Measurements from ENCODE around the gene C1orf35. TPM values are rescaled to one million over a fixed set of nuclear protein-coding genes. Genes with fewer than 3 reads are reported as not detected.

C1orf35 gene
- total RNA-seq, 2 experiments from 2014 or later, result 17.8 to 18.9 TPM

DNA sequence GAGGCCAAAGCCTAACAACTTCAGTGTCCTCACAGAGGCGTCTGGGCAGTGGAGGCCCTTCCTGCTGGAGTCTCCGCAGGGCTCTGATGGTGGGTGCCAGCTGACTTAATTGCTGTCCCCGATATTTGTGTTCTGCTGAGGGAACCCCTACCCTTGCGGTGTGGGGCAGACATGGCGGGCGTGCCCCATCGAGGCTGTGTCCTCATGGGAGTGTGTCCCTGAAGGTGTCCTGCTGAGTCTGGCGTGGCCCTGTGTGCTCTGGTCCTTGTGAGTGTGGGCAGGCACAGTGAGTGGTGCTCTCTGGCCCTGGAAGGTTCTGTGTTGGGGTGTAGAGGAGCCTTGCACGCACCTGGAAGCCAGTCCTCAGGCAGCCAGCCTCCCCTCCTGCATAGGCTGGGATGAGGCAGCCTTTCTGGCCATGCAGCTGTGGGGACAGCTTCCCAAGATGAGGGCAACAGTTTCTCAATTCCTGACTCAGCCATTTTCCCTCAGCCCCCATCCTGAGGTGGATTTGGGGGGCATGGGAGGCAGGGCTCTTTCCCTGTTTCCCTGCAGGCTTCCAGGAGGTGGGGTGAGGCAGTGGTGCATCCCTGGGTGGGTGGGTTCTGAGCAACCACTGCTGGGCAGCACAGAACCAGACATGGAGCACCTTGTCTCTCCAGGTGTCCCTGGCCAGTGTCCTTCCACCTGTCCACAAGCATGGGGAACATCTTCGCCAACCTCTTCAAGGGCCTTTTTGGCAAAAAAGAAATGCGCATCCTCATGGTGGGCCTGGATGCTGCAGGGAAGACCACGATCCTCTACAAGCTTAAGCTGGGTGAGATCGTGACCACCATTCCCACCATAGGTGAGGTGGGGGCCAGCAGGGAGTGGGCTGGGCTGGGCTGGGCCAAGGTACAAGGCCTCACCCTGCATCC, 6.5 kb downstream of the C1orf35 start:
- H3K4me1 Mint-ChIP-seq, result peaks cover 26% of the 10 kb centered on the region
- POLR2A ChIA-PET, result no interaction called here
- H3K27ac Mint-ChIP-seq, result no peak overlapping the region
- H3K27me3 Mint-ChIP-seq, result no peaks in the 10 kb centered on the region
- peaks cover 21% of the 10 kb centered on the region for H3K9me3 Mint-ChIP-seq
- CTCF ChIA-PET, result no interaction called here
- no peak overlapping the region for H3K4me3 Mint-ChIP-seq
- no peak for DNase-seq
- H3K36me3 Mint-ChIP-seq (ENCODE audit: low read depth), result peaks cover 69% of the 10 kb centered on the region

DNA sequence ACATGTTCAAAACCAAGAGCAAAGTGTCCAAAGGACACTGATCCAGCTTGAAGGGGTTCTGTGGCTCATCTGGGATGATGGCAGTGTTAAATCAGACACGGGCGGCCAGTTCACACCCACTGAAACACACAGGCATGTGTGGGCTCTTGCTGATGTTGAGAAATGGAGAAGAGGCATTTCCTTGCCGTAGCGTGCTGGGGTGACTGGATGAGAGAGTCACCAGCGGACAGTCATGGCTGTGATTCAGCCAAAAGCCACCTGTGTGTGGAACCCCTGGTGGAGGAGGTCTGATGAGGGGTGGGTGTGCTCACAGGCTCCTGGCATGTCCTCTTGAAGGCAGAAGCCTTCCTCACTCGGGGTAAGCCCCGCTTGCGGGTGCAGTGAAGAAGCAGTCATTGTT, 7.2 kb downstream of the C1orf35 start:
- POLR2A ChIA-PET, result no interaction called here
- DNase-seq, result no peak
- CTCF ChIA-PET, result no interaction called here
- no peak overlapping the region for H3K27ac Mint-ChIP-seq
- H3K4me1 Mint-ChIP-seq, result peaks cover 26% of the 10 kb centered on the region
- H3K27me3 Mint-ChIP-seq, result no peaks in the 10 kb centered on the region
- peaks cover 77% of the 10 kb centered on the region for H3K36me3 Mint-ChIP-seq (ENCODE audit: low read depth)
- peaks cover 21% of the 10 kb centered on the region for H3K9me3 Mint-ChIP-seq
- H3K4me3 Mint-ChIP-seq, result no peak overlapping the region

DNA sequence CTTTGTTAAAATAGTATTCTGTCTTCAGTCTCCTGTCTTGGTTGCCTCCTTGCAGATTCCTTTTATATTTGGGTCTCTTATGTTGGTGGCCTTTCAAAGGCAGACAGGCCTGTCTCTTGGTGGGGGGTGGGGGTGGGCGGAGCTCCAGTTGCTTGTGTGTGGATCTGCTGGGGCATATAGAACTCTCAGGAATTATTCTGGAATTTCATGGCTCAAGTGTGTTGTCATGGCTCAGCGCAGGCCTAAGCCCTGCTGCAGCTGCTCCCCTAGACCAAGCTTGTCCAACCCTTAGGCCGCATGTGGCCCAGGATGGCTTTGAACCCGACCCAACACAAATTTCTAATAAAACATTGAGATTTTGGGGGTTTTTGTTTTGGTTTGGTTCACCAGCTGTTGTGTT, 8.0 kb downstream of the C1orf35 start:
- ChIA-PET POLR2A (interaction anchor here (0.8 to 1.7 kb wide), 2 partner anchors 11 to 13 kb away, joined by 3 read pairs; partner anchors contain the start of gene ARF1), CTCF (no interaction called here)
- Mint-ChIP-seq H3K27me3 (no peaks in the 10 kb centered on the region), H3K4me1 (peaks cover 32% of the 10 kb centered on the region), H3K27ac (no peak overlapping the region), H3K9me3 (peaks cover 21% of the 10 kb centered on the region), H3K4me3 (no peak overlapping the region), H3K36me3 (ENCODE audit: low read depth) (peaks cover 84% of the 10 kb centered on the region)
- no peak for DNase-seq

GRCh38 chr1:228094432-228095016, 8.6 kb downstream of the C1orf35 start:
- POLR2A ChIA-PET, result interaction anchor here (0.8 to 1.7 kb wide), 2 partner anchors 10 to 12 kb away, joined by 3 read pairs; partner anchors contain the start of gene ARF1
- Mint-ChIP-seq H3K4me3 (no peak overlapping the region), H3K4me1 (peaks cover 38% of the 10 kb centered on the region), H3K9me3 (peaks cover 21% of the 10 kb centered on the region), H3K27me3 (no peaks in the 10 kb centered on the region), H3K27ac (no peak overlapping the region), H3K36me3 (ENCODE audit: low read depth) (peaks cover 87% of the 10 kb centered on the region)
- CTCF ChIA-PET, result no interaction called here
- no peak for DNase-seq

- no peak overlapping the region for H3K27ac Mint-ChIP-seq
- H3K27me3 Mint-ChIP-seq, result no peaks in the 10 kb centered on the region
- H3K4me1 Mint-ChIP-seq, result peaks cover 50% of the 10 kb centered on the region
- CTCF ChIA-PET, result no interaction called here
- no peak for DNase-seq
- no peak overlapping the region for H3K4me3 Mint-ChIP-seq
- H3K36me3 Mint-ChIP-seq (ENCODE audit: low read depth), result peaks cover 86% of the 10 kb centered on the region
- POLR2A ChIA-PET, result interaction anchor here (0.6 to 1.7 kb wide), 3 partner anchors 10 to 72 kb away, joined by 3 to 4 read pairs (median 3); partner anchors contain the start of gene ARF1
- peaks cover 21% of the 10 kb centered on the region for H3K9me3 Mint-ChIP-seq
These were observed 9.8 kb downstream of the C1orf35 start for GRCh38 chr1:228093050-228093906.

DNA sequence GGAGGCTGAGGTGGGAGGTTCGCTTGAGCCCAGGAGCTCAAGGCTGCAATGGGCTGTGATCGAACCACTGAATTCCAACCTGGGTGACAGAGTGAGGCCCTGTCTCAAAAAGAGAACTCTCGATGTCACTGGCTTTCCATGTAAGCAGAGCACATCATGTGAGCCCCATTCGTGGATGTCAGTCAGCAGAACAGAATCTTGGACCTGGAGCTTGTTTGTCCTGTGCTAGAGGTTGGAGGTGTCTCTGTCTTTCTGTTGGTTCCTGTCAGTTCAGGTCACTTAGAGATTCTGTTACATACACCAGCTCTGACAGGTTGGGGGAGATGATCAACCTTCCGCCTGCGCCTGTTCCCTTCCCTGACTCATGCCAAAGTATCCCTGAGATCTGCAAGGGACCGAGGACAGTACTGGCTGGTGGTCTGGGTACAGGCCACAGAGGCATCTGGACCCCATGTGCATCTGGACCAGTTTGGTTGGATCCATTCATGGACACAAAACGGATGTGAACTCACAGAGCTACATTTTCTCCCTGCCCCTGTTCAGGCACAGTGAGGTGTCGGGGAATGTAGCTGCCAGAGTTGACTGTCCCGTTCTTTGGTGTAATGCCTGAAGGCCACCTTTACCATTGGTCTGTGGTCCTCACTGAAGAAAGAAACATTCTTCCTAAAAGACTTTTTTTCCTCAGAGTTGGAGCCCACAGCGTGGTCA, 10.6 kb downstream of the C1orf35 start:
- no peak overlapping the region for H3K4me3 Mint-ChIP-seq
- peaks cover 21% of the 10 kb centered on the region for H3K9me3 Mint-ChIP-seq
- ChIA-PET CTCF (no interaction called here), POLR2A (interaction anchor here (0.6 to 3.2 kb wide), 5 partner anchors 9 to 73 kb away, joined by 3 to 17 read pairs (median 4); partner anchors contain the start of gene ARF1)
- H3K27ac Mint-ChIP-seq, result no peak overlapping the region
- no peak for DNase-seq
- H3K27me3 Mint-ChIP-seq, result no peaks in the 10 kb centered on the region
- peaks cover 58% of the 10 kb centered on the region for H3K4me1 Mint-ChIP-seq
- H3K36me3 Mint-ChIP-seq (ENCODE audit: low read depth), result peaks cover 86% of the 10 kb centered on the region

DNA sequence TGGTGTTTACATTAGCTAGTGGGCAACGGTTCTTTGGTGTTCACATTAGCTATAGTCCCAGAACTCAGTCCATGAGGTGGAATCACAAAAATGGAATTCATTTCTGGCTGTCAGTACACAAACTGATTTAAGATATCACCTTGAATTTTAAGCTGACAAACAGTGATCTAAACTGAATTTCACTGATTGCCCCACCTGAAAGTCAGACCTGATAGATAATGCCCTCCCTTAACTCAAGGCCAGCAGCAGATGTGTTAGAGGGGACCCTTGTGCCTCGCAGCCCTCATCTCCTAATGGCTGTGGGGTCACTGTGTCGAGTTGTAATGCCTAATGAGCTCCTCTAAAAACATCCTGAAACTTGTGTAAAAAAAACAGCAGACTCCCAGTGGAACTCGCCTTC, 12.0 kb downstream of the C1orf35 start:
- Mint-ChIP-seq H3K27ac (no peak overlapping the region), H3K4me3 (no peak overlapping the region), H3K27me3 (no peaks in the 10 kb centered on the region), H3K4me1 (peaks cover 69% of the 10 kb centered on the region), H3K9me3 (peaks cover 21% of the 10 kb centered on the region), H3K36me3 (ENCODE audit: low read depth) (peaks cover 86% of the 10 kb centered on the region)
- ChIA-PET CTCF (interaction anchor here (1.5 kb wide), 1 partner anchor 92 kb away, joined by 3 read pairs; no protein-coding TSS in a partner anchor), POLR2A (interaction anchor here (0.9 to 3.2 kb wide), 6 partner anchors 9 to 315 kb away, joined by 3 to 17 read pairs (median 4); partner anchors contain the start of genes ARF1 and MRPL55)
- DNase-seq, result no peak

DNA sequence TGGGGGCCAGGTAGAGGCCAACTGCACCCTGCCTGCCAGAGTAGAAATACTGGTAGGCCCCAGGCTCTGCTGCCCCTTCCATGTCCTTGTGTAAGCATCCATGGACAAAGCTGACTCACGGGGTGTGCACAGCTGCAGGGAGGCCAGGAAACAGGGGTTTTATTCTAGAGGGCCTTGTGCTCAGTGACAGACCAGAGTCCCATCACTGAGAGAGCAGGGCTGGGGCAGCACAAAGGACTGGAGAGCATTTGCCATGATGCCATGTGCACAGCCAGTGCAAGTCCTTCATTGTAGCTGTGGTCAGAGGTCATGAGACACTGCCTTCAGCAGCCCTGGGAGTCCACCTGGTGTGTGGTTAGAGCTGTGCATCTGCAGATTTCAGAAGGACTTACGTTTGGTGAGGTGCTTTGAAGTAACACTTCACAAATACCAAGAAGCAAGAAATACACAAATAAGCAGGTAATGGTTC, 12.5 kb downstream of the C1orf35 start:
- H3K36me3 Mint-ChIP-seq (ENCODE audit: low read depth), result peaks cover 84% of the 10 kb centered on the region
- H3K27me3 Mint-ChIP-seq, result no peaks in the 10 kb centered on the region
- ChIA-PET POLR2A (interaction anchor here (0.9 to 3.2 kb wide), 6 partner anchors 8 to 315 kb away, joined by 3 to 17 read pairs (median 4); partner anchors contain the start of genes ARF1 and MRPL55), CTCF (interaction anchor here (1.5 kb wide), 1 partner anchor 91 kb away, joined by 3 read pairs; no protein-coding TSS in a partner anchor)
- H3K4me1 Mint-ChIP-seq, result peaks cover 69% of the 10 kb centered on the region
- no peak overlapping the region for H3K4me3 Mint-ChIP-seq
- H3K9me3 Mint-ChIP-seq, result peaks cover 20% of the 10 kb centered on the region
- DNase-seq, result no peak
- no peak overlapping the region for H3K27ac Mint-ChIP-seq

DNA sequence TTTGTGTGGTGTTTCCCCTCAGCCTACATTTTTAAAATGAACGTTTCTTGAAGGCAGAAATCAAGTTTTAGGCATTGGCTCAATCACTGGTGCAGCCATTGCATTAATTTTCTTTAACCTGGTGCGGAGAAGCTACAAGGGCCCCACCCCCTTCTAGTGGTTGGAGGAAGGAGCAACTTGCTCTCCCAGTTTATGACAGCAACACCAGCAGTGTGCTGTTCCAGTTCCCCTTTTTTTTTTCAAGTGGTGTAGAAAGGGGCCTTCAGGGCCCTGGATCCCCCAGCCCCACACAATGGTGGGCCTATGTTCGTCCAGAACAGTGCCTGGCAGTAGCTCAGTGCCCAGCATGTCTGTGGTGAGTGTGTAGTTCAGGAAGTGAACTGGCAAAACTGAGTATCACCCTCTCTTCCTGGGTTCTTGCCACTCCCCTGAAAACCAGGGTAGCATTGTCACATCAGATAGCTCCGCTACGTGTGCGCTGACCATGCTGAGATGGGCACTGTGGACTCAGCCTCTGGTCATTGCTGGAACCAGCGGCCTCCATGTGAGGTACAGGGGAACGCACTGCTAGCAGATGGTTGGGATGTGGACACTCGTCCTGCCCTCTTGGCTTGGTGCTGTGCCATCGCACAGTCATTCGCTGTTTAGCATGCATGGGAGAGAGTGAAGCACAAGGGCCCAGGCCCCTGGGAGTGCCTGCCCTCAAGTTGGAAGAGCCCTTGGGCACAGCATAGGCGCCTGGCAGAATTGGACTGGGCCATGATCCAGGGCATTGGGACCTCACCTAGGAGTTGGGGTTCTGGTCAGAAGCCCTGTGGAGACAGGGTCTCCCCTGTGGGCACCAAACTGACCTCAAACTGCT, 13.4 kb downstream of the C1orf35 start:
- H3K4me3 Mint-ChIP-seq, result no peak overlapping the region
- ChIA-PET POLR2A (interaction anchor here (1.3 to 3.2 kb wide), 6 partner anchors 7 to 316 kb away, joined by 3 to 17 read pairs (median 4); partner anchors contain the start of genes ARF1 and MRPL55), CTCF (interaction anchor here (1.5 kb wide), 1 partner anchor 90 kb away, joined by 3 read pairs; no protein-coding TSS in a partner anchor)
- DNase-seq, result no peak
- peak overlapping the region; percentile 54 for H3K27ac Mint-ChIP-seq
- peaks cover 84% of the 10 kb centered on the region for H3K36me3 Mint-ChIP-seq (ENCODE audit: low read depth)
- H3K27me3 Mint-ChIP-seq, result no peaks in the 10 kb centered on the region
- peaks cover 74% of the 10 kb centered on the region for H3K4me1 Mint-ChIP-seq
- H3K9me3 Mint-ChIP-seq, result peaks cover 14% of the 10 kb centered on the region

DNA sequence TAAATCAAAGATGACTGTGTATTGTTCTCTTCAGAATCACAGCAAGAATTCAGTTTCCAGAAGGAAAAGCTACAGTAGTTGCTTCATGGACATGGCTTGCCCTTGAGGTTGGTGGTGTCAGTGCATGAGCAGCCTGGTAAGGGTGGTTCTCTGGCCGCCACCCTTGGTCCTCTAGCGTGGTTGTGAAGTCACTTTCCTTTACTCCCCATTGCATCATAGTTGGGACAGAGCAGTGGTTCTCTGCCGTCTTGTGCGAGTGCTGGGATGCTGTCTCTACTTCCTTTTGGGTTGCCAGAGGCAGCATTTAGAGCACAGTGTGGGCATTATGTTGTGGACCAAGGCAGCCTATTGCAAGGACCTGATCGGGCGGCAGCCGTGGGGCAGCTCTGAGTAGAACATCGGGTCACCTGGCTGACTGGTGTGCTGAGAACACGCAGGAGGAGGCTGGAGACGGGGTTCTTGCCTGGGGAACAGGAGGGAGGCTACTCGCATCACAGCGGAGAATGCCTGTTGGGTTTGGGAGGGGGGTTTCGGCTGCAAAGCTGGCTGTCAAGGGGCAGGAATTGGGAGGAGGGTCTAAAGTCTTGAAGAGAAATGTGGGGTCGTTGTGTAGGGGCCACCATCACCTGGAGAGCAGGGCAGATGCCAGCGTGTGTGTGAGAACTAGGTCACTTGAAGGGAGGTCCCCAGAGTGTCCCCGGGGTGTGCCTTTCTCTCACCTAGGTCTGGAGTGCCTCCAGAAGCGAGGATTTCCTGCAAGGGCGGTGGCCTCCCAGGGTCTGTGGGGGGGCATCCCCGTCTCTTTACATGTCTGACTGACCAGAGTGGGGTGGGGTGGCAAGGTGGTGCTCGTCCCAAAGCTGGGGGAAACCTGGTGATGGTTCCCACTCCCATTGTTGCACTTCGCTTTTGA, 14.3 kb downstream of the C1orf35 start:
- H3K27me3 Mint-ChIP-seq, result no peaks in the 10 kb centered on the region
- H3K4me3 Mint-ChIP-seq, result no peak overlapping the region
- H3K36me3 Mint-ChIP-seq (ENCODE audit: low read depth), result peaks cover 84% of the 10 kb centered on the region
- H3K27ac Mint-ChIP-seq, result peak overlapping the region; percentile 83
- ChIA-PET CTCF (no interaction called here), POLR2A (interaction anchor here (1.5 to 3.2 kb wide), 3 partner anchors 6 to 78 kb away, joined by 3 to 17 read pairs (median 11); partner anchors contain the start of gene ARF1)
- H3K9me3 Mint-ChIP-seq, result peaks cover 5% of the 10 kb centered on the region
- H3K4me1 Mint-ChIP-seq, result peaks cover 81% of the 10 kb centered on the region
- DNase-seq, result no peak

Data from activated CD4-positive, alpha-beta memory T cell treated with anti-CD3 and anti-CD28 coated beads, Interleukin-2, amount 10 ng/mL, durations not matched to agents 7 days and 5 days (primary cell).